GM18505 (cell line): ENCODE data around the gene PHF2.
A peak's percentile ranks its signal among the peaks of the same experiment; 100 is the strongest.

Experiments used
- ATAC-seq: cut with Tn5 transposase; IDR thresholded peaks from one replicate; pipeline ENCODE4 v1.9.1; 2021; ENCODE audit not compliant: unreplicated experiment
- POLR2A ChIP-seq: IDR thresholded peaks from 4 replicates; pipeline ENCODE4 v1.6.1; 2011; ENCODE audit warnings: borderline replicate concordance; ENCODE audit not compliant: insufficient read depth, insufficient read length; ENCODE audit errors: extremely low read depth

The PHF2 gene

DNA sequence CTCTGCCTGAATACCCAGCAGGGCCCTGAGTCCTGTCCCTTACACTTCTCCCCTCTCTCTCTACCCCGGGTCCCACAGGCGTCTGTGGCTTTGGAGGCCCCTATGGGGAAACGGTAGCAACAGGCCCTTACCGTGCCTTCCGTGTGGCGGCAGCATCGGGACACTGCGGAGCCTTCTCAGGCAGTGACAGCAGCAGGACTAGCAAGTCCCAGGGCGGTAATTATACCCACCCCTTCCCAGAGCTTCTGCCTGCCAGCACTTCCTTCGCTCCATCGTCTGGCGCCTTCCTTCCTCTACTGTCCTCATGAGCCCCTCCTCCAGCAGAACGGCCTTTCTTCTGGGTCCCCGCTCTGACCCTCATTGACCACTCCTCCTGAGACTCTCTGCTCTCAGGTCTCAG is 17.9 kb upstream of the PHF2 start:
- ATAC-seq = no peak
- TF ChIP-seq POLR2A = no peak

DNA sequence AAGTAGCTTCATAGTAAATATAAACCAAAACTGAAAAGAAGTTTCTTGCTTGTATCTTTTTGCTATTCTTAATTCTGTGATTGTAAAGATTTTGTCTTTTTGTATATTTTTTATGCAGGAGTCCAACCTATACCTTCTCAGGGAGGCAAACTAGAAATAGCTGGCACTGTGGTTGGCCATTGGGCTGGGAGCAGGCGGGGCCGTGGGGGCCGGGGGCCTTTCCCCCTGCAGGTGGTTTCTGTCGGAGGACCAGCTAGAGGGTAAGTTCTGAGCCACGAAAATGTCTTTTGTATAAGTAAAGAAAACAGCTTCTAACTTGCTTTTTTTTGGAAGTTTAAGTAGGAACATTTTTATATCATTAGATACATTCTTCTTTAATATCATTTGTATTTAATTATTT is 15.4 kb upstream of the PHF2 start:
- no peak for TF ChIP-seq POLR2A
- ATAC-seq = no peak

DNA sequence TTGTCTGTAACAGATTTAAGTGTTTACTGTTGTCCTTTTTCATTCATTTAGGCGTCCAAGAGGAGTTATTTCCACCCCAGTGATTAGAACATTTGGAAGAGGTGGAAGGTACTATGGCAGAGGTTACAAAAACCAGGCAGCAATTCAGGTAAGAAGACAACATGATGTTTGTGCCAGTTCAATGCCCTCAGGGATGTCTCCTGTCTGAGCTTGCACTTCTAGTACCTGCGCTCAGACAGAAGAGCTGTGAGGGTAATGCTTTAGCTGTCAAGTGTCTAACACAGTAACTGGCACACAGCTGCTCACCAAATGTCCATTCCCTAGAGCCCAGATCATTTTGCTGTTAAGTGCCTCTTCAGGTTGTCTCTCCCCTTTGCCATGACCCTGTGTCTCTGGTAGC is 14.2 kb upstream of the PHF2 start:
- TF ChIP-seq POLR2A = no peak

DNA sequence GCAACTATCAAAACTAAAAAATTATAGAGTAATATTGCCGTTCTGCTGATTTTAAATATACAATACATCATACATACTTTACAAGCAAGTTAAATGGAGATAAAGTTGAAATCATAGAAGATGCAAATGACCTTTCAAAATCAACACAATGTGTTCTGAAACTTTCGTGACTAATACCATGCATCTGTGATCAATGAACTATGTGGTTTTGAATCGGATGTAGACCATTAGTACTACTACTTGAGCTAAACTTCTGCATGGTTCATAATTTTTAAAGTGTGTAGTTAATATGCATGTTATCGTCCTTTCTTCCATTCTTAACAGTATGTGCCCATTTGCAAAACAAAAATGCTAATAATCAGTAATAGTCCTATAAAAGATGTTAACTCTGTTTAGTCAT is 11.3 kb upstream of the PHF2 start:
- no peak for TF ChIP-seq POLR2A
- ATAC-seq = no peak

More for the DNA sequence above, 14.2 kb upstream of the PHF2 start:
- no peak for ATAC-seq

DNA sequence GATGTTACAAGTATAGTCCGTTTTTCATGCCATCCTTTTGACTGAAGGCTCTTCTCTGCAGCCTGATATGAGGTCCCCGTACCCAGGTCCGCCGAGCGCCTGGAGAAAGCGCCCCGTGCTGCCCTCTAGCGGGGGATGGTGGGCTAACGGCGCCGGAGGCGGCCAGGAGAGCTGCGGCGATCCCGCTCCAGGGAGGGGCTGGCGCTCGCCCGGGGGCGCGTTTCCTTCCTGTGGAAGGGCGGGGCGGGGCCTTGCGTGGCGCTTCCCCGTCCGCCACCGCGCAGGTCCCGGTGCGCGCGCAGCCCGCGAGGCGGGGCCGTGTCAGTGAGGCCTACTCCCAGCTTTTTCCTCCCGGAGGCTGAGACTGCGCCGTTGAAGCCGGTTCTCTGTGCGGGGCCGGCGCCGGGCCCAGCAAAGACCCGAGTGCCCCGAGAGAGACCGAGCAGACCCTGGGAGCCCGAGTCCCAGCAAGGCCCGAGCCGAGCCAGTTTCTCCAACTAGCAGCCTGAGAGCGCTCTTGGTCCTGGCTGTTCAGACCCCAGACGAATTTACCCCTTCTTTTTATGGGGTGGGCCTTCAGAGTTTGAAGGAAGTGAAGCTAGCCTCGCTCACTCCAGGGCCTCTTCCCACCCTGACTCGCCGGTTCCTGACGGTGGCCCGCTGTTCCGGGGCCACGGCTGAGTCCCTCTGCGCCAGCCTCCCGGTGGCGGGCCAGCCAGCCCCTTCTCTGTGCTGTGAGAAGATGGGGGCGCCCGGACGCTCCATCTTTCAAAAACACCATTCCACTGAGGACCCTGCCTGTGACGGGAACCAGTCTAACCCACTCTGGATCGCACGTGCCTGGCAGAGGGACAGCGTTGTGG is 9.7 kb upstream of the PHF2 start:
- ATAC-seq = peak; percentile 88
- peak; percentile 95 for TF ChIP-seq POLR2A

DNA sequence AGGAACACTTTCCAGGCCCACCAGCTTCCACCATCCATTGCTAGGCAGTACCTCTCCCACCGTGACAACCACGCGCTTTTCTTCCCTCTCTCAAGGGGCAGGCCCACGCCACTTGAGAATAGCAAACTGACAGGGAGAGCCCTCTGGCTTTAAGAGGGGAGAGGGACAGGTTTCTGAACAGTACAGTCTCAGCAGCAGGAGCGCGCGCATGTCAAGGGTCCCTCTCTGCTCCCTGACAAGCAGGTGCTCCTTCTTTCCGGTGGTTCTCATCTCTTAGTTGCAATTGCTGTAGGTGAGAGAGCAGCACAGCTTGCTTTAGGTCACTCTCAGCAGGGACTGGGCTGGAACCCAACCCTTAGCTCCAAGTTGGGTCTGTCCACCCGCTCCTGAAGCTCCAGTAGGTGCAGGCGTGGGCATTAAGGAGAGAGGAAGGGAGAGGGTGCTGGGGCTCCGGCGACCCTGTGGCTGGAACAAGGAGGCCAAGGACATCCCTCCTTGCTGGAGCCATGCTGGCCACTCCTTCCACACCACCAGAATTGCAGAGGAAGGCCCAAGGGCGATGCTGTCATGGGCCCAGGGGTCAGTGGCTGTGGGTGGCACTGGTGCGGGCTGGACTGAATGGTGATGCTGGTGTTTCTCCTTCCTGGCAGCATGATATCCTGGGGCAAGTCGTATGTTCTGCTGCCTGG is 9.0 kb upstream of the PHF2 start:
- no peak for TF ChIP-seq POLR2A
- ATAC-seq = no peak

DNA sequence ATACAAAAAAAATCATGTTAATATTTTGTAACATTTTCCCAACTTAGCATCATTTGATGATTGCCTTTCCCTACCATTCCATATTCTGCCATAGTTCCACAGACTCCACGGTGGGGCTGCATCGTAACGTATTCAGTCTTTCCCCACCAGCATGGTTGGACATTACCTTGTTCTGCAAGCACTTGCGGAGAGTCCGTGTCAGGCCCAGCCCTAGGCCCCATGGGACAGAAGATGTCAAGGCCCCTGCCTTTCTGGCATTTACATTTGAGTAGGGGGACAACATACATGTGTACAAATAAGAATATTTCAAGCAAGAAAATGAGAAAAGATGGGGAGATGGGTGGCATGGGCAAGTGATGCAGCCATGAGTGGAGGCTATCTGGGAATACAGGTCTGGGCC is 8.2 kb upstream of the PHF2 start:
- no peak for TF ChIP-seq POLR2A
- ATAC-seq = no peak

DNA sequence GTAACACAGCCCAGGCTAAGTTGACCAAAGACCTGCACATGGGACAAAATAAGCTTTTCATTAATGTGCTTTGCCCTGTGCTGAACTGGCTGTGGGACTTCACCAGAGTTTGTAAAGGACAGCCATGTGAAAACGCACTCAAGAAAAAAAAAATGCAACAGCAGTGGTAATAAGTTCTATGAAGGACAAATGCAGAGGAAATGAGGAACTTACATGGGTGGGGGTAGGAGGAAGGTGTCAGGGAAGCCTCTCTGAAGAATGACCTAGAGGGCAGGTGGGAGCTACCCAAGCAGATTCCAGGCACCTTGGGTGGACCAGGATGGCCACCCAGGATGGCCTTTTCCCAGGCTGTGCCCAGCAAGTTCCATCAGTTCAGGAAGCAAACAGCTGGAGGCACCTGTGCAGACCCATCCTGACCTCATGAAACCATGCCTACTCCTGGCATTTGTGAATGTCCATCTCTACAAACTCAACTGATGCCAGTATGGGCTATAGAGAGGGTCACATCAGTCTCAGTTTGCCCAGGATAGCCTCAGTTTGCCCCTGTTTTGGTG is 6.7 kb upstream of the PHF2 start:
- ATAC-seq = no peak
- no peak for TF ChIP-seq POLR2A

DNA sequence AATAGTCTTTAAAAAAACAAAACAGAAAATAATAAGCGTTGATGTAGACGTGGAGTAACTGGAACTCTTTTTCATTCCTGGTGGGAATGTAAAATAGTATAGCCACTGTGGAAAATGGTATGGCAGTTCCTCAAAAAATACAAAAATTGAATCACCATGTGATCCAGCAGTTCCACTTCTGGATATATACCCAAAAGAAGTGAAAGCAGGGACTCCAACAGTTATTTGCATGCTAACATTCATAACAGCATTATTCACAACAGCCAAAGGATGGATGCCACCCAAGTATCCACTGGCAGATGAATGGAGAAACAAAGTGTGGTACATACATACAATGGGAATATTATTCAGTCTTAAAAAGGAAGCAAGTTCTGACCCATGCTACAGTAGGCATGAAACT is 4.2 kb upstream of the PHF2 start:
- no peak for TF ChIP-seq POLR2A
- no peak for ATAC-seq

DNA sequence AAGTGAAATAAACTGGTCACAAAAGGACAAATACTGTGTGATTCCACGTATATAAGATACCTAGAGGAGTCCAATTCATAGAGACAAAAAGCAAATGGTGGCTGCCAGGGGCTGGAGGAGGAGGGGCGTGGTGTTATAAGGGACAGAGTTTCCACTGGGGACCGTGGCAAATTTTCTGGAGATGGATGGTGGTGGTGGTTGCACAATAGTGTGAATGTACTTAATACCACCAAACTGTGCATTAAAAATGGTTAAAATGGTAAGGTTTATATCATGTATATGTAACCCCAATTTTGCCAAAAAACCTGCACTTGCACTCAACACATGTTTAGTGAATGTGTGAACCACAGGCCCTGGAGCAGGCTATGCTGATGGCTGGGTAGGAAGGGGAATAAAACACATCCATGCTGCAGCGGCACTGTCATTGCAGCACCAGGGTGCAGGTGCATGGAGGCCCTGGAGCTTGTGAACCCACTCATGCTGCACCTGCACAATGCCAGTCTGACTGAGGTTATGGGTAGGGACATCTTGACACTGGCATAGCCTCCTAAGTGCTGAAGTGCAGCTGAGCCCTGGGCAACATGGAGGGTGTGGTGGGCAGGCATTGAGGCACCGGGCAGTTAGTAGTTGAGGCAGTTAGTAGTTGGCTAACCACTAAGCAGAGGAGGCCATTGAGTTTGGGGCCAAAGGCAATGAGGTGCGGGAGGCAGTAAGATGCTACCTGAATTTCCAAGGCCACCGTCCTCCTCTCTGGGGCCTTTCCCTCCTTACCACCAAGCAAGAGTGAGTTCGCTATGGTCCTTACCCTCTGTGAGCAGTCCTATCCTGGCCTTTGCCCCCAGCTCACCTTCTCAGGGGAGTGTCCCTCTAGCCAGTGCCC is 3.5 kb upstream of the PHF2 start:
- ATAC-seq = no peak
- TF ChIP-seq POLR2A = no peak

DNA sequence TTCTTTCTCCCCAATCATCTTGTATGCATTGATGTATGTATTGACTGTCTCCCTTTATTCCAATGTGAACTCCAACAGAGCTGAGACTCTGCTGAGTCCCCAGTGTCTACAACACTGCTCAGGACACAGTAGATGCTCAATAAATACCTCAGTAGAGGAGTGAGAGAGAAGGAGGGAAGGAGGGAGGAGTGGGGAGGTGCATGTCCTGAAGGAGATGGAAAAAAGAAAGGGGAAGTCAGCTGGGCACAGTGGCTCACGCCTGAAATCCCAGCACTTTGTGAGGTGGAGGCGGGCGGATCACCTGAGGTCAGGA is 2.9 kb upstream of the PHF2 start:
- TF ChIP-seq POLR2A = no peak
- no peak for ATAC-seq

DNA sequence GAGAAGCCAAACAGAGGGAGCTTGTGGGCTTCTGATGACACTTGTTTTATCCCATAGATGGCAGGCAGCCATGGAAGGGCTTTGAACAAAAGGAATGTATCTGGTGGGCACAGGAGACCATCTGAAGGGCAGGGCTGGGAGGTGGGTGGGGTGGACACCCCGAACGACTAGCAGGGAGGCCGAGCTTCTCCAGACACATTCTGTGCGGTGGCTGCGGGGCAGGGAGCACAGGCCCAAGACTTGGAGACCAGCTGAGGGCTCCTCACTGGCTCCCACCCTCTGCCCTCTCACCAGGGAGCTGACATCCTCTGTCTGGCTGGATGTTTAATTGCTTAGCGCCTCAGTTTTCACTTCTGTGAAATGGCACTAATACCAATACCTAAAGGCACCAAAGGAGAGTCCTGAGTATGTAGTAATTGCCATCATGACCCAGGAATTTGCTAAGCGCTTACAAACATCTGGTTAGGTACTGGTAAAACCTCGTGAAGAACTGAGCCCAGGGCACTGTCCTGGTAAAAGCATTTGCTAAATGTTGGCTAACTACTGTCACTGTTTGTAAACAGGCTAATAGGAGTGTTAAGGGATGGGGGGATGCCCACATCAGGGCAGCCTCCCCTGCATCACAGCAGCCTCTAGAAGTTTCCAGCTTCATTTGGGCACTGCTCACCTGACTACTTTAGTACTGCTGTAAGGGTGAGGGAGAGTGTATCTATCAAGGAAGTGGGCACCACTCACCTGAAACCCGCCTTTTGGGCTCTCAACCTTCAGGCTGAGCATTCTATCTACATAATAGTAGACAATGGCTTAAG is 2.1 kb upstream of the PHF2 start:
- no peak for TF ChIP-seq POLR2A
- no peak for ATAC-seq

DNA sequence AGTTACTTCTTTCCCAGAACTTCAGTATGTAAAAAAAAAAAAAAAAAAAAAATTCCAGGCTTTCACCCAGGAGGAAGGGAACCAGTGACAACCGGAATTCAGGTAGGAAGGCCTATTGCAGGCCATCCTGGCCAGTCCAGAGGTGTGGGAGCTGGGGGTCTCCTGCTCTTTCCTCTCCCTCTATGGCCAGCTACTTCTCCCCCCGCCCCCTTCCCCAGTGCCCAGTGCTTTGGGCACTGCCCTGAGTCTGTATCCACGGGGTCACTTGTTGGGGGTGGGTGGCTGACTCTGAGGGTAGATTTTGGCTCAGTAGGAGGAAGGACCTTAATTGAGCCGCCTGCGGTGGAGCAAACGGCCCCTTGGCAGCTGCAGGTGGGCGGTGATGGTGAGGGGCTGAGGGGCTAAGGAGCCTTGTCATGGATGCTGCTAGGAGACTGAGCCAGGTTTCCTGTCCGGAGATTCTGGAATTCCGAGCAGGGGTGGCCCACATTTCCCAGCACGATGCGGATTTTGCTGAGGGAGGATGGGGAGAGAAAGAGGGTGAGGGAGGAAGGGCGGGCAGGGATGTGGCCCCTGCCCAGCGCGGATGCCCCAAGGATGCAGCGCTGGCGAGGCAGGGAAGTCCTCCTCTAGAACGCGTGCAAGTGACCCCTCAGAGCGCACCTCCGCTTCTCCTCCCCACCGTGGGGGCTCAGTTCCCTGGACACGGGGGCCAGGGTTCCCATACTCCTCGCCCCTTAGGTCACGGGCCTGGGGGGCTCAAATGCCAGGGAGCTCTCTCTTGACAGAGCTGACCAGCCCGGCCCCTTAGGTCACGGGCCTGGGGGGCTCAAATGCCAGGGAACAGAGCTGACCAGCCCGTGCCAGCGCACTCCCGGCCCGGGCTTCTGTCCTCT is 1.2 kb upstream of the PHF2 start:
- no peak for ATAC-seq

More for the DNA sequence above, 1.2 kb upstream of the PHF2 start:
- TF ChIP-seq POLR2A = no peak
